Measurements from ENCODE around the gene DRC7. TPM values are rescaled to one million over a fixed set of nuclear protein-coding genes. Genes with fewer than 3 reads are reported as not detected.

The DRC7 gene
- total and polyA plus RNA-seq, 9 donors, result 0.06 to 0.40 (median 0.16) TPM; not detected in 3

DNA sequence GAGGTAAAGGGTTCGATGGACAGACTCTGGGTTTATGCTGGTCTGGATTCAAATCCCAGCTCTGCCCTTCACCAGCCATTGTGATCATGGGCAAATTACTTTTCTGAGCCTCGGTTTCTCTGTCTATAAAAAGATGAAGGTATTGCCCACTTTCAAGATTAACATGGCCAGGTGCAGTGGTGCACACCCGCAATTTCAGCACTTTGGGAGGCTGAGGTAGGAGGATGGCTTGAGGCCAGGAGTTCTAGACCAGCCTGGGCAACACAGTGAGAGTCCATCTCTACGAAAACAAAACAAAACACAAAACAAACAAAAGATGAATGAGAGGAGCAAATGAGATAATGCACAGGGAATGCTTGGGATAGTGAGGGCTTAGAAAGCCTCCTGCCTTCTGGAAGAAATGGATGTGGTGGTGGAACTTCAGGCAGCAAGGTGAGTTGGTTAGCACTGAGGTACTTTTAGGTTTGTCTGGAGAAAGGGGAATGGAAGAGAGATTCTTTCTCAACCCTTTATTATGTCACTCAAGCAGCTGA lies 18.0 kb upstream of the DRC7 start:
- Histone ChIP-seq H3K36me3 (ENCODE audit: control insufficient read depth, insufficient read depth, low read length) (no peaks in the 10 kb centered on the region), H3K27me3 (ENCODE audit: control insufficient read depth, insufficient read depth, low read length) (peaks cover 7% of the 10 kb centered on the region), H3K9me3 (replicated peaks; ENCODE audit: control insufficient read depth, low read depth, low read length) (no peaks in the 10 kb centered on the region), H3K27ac (ENCODE audit: low read length) (no peak overlapping the region), H3K4me1 (ENCODE audit: control insufficient read depth, insufficient read depth, low read length) (no peaks in the 10 kb centered on the region), H3K4me3 (ENCODE audit: low read length) (no peak overlapping the region)
- no peak for DNase-seq
- WGBS (ENCODE audit: insufficient coverage), result 83% methylated on average over 1 of the region's 4 CpGs

GRCh38 chr16:57677622-57678369 lies 16.8 kb upstream of the DRC7 start:
- 70% methylated on average over 12 of the region's 14 CpGs for WGBS (ENCODE audit: insufficient coverage)
- DNase-seq, result no peak
- H3K4me1 ChIP-seq (ENCODE audit: control insufficient read depth, insufficient read depth, low read length), result no peaks in the 10 kb centered on the region
- no peak overlapping the region for H3K4me3 ChIP-seq (ENCODE audit: low read length)
- no peak overlapping the region for H3K27ac ChIP-seq (ENCODE audit: low read length)
- H3K36me3 ChIP-seq (ENCODE audit: control insufficient read depth, insufficient read depth, low read length), result no peaks in the 10 kb centered on the region
- peaks cover 5% of the 10 kb centered on the region for H3K27me3 ChIP-seq (ENCODE audit: control insufficient read depth, insufficient read depth, low read length)
- H3K9me3 ChIP-seq (replicated peaks; ENCODE audit: control insufficient read depth, low read depth, low read length), result no peaks in the 10 kb centered on the region

- Histone ChIP-seq H3K9me3 (replicated peaks; ENCODE audit: control insufficient read depth, low read depth, low read length) (no peaks in the 10 kb centered on the region), H3K4me1 (ENCODE audit: control insufficient read depth, insufficient read depth, low read length) (no peaks in the 10 kb centered on the region), H3K27me3 (ENCODE audit: control insufficient read depth, insufficient read depth, low read length) (no peaks in the 10 kb centered on the region), H3K27ac (ENCODE audit: low read length) (no peak overlapping the region), H3K36me3 (ENCODE audit: control insufficient read depth, insufficient read depth, low read length) (no peaks in the 10 kb centered on the region), H3K4me3 (ENCODE audit: low read length) (no peak overlapping the region)
- no peak for DNase-seq
- 83% methylated on average over 9 of the region's 12 CpGs for WGBS (ENCODE audit: insufficient coverage)
Observed at GRCh38 chr16:57679016-57679415, 15.6 kb upstream of the DRC7 start.

DNA sequence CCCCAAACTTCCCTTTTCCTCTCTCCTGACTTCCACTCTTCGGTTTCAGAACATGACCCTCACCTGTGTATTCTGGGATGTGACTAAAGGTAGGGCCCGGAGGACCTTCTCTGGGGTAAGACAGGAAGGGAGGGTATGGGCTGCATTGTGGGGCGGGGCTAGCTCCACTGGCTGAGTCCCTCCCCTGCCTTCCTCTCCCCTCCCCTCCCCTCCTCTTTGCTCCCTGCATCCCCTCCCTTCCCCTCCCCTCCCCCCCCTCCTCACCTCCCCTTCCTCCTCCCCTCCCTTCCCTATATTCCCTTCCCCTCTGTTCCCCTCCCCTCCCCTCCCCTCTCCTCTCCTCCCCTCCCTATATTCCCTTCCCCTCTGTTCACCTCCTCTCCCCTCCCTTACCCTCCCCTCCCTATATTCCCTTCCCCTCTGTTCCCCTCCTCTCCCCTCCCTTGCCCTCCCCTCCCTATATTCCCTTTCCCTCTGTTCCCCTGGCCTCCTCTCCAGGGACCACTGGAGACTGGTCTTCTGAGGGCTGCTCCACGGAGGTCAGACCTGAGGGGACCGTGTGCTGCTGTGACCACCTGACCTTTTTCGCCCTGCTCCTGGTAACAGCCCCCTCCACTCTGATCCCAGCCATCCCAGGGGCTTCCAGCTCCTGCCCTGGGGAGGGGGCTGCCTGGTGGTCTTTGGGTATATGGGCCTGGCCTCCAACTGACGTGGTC lies 14.7 kb upstream of the DRC7 start:
- H3K27ac ChIP-seq (ENCODE audit: low read length), result no peak overlapping the region
- no peak overlapping the region for H3K4me3 ChIP-seq (ENCODE audit: low read length)
- no peak for DNase-seq
- no peaks in the 10 kb centered on the region for H3K27me3 ChIP-seq (ENCODE audit: control insufficient read depth, insufficient read depth, low read length)
- WGBS (ENCODE audit: insufficient coverage), result 40% methylated on average over 1 of the region's 7 CpGs
- no peaks in the 10 kb centered on the region for H3K36me3 ChIP-seq (ENCODE audit: control insufficient read depth, insufficient read depth, low read length)
- no peaks in the 10 kb centered on the region for H3K9me3 ChIP-seq (replicated peaks; ENCODE audit: control insufficient read depth, low read depth, low read length)
- no peaks in the 10 kb centered on the region for H3K4me1 ChIP-seq (ENCODE audit: control insufficient read depth, insufficient read depth, low read length)

DNA sequence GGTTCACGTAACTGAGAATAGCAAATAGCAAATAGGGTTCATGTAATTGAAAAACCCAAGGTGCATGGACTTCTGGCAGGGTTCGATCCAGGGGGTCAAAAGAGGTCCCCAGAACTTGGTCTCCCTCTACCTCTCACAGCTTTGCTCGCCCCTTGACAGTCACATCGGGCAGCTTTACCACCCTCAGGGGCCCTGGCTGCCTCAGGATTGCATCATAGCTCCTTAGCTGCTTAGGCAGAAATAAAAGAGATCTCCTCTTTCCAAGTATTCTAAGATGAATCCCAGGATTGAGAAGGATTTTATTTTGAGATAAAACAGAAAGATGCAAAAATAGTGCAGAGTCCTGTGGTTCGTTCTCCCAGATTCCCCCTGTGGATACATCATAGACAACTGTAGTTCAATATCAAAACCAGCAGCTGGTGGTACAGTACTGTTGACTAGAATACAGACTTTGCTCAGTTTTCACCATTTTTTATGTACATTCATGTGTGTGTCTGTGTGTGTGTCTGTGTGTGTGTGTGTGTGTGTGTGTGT lies 13.7 kb upstream of the DRC7 start:
- Histone ChIP-seq H3K4me3 (ENCODE audit: low read length) (no peak overlapping the region), H3K4me1 (ENCODE audit: control insufficient read depth, insufficient read depth, low read length) (no peaks in the 10 kb centered on the region), H3K27me3 (ENCODE audit: control insufficient read depth, insufficient read depth, low read length) (no peaks in the 10 kb centered on the region), H3K27ac (ENCODE audit: low read length) (no peak overlapping the region), H3K36me3 (ENCODE audit: control insufficient read depth, insufficient read depth, low read length) (no peaks in the 10 kb centered on the region), H3K9me3 (replicated peaks; ENCODE audit: control insufficient read depth, low read depth, low read length) (no peaks in the 10 kb centered on the region)
- no peak for DNase-seq
- WGBS (ENCODE audit: insufficient coverage), result 50% methylated on average over 1 of the region's 5 CpGs

DNA sequence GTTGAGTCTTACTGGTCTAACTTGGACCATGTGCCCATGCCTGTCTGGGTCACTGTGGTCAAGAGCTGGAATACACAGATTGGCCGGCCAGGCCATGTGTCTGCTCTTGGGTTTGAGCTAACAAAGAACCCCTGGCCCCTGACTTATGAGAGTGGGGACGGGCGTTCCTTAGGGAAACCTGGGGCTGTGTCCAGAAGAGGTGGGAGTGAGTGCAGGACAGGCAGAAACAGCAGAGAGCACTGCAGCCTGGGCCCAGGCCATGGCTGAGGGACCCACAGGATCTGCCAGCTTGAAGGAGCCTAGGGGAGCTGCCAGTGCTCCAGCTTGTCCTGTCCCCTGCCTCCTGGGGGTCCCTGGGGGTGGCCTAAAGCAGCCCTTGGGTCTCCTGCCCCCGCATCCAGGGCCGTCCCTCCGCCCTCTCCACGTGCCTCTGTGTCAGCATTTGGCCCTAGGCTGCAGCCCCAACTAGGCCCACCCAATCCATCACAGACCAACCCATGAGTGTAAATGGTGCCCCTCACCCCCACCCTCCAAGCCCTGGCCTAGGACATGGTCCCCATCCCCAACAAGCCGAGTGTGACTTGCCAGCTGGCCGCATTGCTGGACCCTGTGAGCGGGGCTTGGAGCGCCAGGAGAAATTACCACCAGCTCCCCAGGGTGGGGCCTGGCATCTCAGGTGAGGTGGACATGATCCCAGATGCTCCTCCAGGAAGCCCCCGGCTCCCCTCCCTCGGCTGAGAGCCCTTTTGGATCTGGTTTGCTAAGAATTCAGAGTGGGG lies 12.5 kb upstream of the DRC7 start:
- Histone ChIP-seq H3K4me1 (ENCODE audit: control insufficient read depth, insufficient read depth, low read length) (no peaks in the 10 kb centered on the region), H3K9me3 (replicated peaks; ENCODE audit: control insufficient read depth, low read depth, low read length) (no peaks in the 10 kb centered on the region), H3K36me3 (ENCODE audit: control insufficient read depth, insufficient read depth, low read length) (no peaks in the 10 kb centered on the region), H3K27me3 (ENCODE audit: control insufficient read depth, insufficient read depth, low read length) (no peaks in the 10 kb centered on the region), H3K27ac (ENCODE audit: low read length) (no peak overlapping the region), H3K4me3 (ENCODE audit: low read length) (no peak overlapping the region)
- 78% methylated on average over 9 of the region's 13 CpGs for WGBS (ENCODE audit: insufficient coverage)
- DNase-seq, result no peak

DNA sequence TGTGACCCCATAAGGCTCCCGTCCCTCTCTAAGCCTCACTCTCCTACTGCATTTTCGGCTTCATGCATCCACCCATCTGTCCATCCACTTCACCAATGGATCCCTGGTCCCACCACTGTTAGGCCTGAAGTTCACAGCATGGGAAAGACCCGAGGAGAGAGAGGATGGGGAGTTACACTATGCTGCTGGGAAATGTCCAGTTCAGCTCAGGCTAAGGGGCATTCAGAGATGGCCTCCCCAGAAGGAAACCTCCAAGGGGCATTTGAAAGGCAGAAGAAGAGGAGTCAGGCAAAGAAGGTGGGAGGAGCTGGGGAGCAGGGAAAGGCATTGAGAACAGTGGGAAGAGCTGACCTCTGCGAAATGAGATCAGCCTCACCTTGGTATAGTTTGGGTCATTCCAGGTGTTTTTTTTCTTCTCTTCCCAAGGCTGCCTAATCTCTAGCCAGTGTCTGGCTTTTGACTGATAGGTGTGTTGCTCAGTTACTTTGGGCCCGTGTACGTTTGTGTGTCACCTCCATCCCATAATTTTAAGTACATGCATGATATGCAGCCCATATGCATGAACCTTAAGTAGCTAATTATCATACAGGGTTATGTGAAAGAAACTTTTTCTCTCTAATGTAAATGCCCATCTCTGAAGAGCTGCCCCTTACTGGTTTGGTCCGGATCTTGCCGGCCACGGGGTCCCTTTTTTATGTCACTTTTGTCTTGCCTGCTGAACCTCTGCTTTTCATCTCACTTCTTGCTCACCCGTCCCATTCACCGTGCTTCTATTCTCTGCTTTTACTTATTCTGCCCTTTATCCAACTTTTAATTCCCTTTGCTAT lies 11.6 kb upstream of the DRC7 start:
- DNase-seq, result no peak
- Histone ChIP-seq H3K27me3 (ENCODE audit: control insufficient read depth, insufficient read depth, low read length) (no peaks in the 10 kb centered on the region), H3K27ac (ENCODE audit: low read length) (no peak overlapping the region), H3K36me3 (ENCODE audit: control insufficient read depth, insufficient read depth, low read length) (no peaks in the 10 kb centered on the region), H3K4me3 (ENCODE audit: low read length) (no peak overlapping the region), H3K9me3 (replicated peaks; ENCODE audit: control insufficient read depth, low read depth, low read length) (no peaks in the 10 kb centered on the region), H3K4me1 (ENCODE audit: control insufficient read depth, insufficient read depth, low read length) (no peaks in the 10 kb centered on the region)
- 88% methylated on average over 5 of the region's 11 CpGs for WGBS (ENCODE audit: insufficient coverage)

GRCh38 chr16:57683636-57684545 lies 10.7 kb upstream of the DRC7 start:
- Histone ChIP-seq H3K36me3 (ENCODE audit: control insufficient read depth, insufficient read depth, low read length) (no peaks in the 10 kb centered on the region), H3K27ac (ENCODE audit: low read length) (no peak overlapping the region), H3K4me1 (ENCODE audit: control insufficient read depth, insufficient read depth, low read length) (no peaks in the 10 kb centered on the region), H3K9me3 (replicated peaks; ENCODE audit: control insufficient read depth, low read depth, low read length) (no peaks in the 10 kb centered on the region), H3K27me3 (ENCODE audit: control insufficient read depth, insufficient read depth, low read length) (no peaks in the 10 kb centered on the region), H3K4me3 (ENCODE audit: low read length) (no peak overlapping the region)
- no peak for DNase-seq
- 88% methylated on average over 13 of the region's 18 CpGs for WGBS (ENCODE audit: insufficient coverage)

Measured in muscle of leg (tissue), 11 donors.